HG03159 (cell line): ENCODE measurements around the gene PRPF38B.
A peak's percentile ranks its signal among the peaks of the same experiment; 100 is the strongest.
"Not testable (repeated sequence)": the region's sequence is repeated elsewhere in the genome, so short reads cannot be mapped to it uniquely, and the experiment has no call there.

ENCODE experiments used
- ATAC-seq: cut with Tn5 transposase; IDR thresholded peaks from one replicate; pipeline ENCODE4 v1.9.1; 2021; ENCODE audit warnings: mild to moderate bottlenecking, moderate library complexity; ENCODE audit not compliant: unreplicated experiment

Gene PRPF38B

DNA sequence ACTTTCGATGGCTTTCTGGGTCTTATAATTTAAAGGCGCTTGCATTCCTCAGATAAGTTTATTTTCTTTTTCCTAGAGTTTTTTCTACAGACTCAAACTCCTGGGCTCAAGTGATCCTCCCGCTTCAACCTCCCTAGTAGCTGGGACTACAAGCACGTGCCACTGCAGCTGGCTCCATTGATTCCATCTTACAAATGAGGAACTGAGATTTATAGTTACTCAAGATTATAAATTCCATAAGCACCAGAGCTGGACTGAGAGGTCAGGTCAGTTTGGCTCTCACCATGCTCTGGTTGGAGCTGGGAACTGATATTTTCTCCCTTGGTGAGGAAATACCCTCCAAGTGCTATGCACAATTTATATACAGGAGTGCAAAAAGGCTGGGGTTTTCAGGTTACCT is 13.4 kb upstream of the PRPF38B start:
- no peak for ATAC-seq

DNA sequence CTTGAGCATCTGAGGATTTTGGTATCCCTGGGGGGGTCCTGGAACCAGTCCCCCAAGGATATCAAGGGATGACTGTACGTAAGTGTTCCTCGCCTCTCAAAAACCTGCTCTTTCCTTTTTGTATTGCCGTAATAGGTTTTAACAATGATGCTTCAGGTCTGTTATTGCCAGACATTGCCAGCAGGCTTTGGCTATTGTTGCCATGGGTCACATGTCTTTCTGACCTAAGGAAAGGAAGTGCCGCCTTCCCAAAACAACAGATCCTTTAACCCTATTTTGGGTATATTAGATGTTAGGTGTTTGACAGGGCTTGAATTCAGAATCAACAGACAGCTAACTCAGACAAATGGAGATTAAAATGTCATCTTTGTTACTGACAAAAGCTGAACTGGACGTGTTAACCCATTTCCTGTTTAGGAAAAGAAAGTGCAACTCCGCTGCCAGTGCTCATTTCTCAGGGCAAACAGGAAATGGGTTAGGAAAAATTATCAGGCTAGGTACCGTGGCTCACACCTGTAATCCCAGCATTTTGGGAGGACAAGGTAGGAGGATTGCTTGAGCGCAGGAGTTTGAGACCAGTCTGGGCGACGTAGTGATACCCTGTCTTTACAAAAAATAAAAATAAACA is 12.4 kb upstream of the PRPF38B start:
- no peak for ATAC-seq

DNA sequence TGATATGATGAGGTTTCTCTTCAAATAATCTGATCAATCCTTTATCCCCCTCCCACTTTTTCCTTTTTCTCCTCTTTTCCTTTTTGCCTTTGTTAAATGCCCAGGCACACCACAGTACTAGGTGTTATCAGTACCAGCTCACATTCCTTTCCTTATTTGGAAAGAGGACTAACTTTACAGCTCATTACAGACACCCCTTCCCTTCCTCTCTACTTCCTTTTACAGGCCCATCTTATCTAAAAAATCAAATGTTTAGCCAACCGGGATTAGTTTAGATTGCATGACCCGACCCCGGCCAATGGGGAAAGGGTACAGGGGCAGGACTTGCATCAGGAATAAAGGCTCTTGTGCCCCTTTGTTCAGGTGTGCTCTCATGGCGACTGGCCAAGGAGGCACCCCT is 10.4 kb upstream of the PRPF38B start:
- not testable (repeated sequence) for ATAC-seq

DNA sequence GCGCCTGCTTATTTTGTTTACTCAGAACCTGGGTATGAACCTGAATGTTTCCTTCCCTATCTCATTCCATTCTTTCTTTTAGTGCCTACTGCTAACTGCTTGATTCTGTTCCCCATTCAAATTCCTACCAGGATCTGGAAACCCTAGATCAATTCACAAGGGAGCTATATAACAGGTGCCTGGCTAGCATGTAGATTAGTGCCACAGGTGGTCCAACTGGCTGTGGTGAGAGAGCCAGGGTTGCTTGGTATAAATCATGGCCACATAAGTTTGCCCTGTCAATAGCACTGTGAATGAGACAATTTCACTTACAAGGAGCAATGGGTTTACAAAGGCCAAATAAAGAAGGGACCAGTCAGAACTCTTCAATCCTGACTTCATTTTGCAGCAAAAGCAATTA is 6.6 kb upstream of the PRPF38B start:
- ATAC-seq = no peak

DNA sequence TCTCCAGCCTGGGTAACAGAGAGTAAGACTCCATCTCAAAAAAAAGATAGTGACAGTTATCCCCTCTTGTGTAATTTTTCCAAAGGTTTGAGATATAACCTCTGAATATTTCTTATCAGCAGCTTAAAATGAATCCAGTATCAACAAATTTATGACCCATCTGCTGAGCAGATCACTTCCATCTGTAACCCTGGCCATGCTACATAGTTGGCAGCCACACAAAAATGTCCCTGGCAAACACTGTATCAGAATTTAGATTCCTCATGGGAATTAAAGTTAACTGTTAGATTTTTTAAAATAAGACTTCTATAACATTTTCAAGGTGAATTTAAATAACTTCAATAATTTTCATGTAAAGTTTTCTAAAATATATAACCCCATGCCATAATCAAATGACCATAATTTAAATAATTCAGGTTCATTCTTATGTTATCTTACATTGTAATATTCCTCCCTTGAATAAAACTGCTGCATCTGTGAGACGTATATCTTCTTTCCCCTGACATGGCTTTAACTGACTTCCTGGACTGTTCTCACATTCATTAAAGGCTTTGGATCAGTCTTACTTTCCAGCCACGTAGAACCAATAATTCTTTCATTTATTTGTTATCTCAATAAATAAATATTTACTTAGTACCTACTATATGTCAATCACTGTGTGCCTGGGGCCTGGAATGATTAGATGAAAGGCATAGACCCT is 5.3 kb upstream of the PRPF38B start:
- no peak for ATAC-seq

DNA sequence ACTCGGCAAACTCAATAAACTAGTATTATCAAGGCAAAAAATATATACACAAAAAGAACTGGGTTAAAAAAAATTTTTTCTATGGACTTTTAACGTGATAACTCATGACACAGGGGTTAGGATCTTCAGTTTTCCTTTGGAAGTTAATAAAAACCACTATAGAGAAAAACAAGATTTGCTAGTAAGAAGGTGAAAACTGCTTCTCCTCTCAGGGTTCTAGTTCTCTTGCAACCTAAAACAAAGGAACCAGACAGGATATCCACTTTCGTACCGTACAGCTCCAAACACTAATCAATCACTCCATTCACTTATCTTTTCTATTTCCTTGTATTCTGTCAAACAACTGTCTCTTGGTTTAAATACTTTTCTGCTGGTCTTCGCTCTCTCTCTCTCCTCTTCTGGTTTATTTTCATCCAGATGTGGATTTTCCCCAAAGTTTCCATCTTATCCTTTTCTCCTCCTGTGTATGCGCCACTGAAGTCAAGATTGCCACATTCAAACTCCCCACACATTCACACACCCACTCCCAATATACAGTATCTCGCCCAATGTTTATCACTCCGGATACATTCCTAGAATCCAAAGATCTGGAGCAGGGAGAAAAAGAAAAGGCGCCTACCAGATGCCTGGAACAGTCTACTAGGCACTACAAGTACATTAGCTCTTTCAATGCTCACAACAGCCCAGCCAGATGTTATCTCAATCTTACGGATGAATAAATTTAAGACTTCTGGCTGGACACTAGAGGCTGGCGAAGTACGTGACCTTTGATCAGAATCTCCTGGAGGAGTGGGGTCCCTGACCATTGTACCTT is 775 bp upstream of the PRPF38B start:
- peak; percentile 7 for ATAC-seq

DNA sequence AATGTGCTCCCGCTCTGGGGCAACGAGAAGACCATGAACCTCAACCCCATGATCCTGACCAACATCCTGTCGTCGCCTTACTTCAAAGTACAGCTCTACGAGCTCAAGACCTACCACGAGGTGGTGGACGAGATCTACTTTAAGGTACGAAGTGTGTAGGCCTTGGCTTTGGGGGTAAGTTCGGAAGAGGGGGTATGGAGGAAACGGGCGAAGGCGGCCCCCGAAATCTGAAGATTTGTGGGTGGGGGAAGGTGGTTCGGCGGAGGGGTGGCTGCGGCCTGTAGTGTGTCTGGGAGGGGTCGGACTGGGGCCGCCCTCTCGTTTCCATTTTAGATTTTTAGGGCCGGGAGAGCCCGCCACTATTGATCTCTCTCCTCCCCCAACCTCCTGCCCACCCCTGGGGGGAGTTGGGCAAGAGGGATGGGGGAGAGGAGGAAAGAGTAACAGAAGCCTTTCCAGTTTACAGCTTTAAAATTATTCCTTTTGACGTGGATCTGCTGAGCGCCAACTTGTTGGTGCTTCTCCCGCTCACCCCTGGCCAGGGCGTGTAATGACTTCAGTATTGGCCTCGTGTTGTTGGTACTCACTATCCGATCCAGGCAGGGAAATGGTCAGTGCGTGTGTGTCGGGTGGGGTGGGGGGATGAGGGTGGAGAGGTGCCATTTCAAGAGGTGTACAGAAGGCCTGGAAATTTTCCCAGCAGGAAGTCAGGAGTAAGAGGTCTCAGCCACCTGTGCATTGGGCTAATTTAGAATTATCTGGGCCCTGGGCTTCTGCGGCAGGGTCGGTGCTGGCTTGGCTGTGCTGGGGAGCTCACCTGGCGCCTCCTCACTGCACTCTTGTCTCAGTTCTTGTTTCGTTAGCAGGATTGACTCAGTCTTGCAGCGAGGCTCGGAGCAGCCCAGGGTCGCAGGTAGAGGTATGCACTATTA is 880 bp downstream of the PRPF38B start:
- ATAC-seq = peak; percentile 56

DNA sequence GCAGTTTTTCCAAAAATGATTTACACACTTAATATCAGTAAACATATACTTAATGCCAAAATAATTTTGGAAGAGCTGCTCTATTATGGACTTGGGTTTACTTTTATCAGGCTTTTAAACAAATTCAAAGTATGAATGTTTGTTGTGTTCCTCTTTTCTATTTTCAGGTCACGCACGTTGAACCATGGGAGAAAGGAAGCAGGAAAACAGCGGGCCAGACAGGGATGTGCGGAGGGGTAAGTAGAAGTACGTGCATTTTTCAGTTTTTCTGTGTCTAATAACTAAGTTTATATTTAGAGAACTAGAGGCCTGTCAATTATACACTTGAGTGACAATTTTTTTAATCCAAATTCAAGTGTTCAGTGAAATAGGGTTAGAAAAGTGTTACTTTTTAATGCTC is 3.4 kb downstream of the PRPF38B start:
- ATAC-seq = no peak

DNA sequence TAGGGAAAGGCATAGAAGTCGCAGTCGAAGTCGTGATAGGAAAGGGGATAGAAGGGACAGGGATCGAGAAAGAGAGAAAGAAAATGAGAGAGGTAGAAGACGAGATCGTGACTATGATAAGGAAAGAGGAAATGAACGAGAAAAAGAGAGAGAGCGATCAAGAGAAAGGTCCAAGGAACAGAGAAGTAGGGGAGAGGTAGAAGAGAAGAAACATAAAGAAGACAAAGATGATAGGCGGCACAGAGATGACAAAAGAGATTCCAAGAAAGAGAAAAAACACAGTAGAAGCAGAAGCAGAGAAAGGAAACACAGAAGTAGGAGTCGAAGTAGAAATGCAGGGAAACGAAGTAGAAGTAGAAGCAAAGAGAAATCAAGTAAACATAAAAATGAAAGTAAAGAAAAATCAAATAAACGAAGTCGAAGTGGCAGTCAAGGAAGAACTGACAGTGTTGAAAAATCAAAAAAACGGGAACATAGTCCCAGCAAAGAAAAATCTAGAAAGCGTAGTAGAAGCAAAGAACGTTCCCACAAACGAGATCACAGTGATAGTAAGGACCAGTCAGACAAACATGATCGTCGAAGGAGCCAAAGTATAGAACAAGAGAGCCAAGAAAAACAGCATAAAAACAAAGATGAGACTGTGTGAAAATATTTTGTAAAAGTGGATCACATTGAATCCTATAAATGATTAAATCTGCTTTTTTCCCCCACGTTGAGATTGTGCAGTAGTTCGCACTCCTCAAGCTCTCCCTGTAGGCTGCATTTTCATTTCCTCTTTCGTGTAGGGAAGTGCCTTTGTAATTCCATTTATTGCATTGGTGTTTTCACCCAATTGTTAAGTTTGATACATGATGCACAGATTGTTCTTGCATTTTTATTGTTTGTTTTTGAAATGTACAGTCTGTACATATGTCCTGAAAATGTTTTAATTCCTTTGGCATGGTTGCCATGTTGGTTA is 7.5 kb downstream of the PRPF38B start:
- no peak for ATAC-seq

DNA sequence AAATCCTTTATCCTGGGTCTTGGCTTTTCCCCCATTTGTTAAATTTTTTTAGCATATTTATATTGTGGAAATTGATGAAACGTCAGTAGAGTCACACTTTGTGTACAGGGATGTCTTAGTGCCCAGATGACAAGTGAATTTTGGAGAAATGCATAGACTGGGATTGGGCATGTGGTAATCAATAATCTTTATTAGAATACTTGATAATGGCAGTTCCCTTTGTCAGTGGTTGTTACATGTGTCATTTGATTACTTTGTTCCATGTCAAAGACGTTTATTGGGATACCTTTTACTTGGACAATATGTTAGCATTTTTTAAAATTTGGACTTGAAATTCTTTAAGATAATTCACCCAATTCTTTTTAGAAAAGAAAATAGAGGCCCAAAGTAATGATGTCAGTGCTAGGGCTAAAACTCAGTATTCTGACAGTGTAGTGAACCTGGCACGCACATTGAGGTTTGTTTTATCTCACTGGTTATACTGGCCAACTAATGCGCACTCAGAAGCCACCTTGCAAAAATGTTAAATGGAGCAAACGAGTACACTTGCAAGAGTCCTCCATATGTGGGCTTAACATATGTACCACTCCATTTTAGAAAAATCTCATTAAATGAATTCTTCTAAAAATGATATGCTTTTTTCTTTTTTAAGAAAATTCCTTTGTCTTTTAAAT is 9.2 kb downstream of the PRPF38B start:
- no peak for ATAC-seq

DNA sequence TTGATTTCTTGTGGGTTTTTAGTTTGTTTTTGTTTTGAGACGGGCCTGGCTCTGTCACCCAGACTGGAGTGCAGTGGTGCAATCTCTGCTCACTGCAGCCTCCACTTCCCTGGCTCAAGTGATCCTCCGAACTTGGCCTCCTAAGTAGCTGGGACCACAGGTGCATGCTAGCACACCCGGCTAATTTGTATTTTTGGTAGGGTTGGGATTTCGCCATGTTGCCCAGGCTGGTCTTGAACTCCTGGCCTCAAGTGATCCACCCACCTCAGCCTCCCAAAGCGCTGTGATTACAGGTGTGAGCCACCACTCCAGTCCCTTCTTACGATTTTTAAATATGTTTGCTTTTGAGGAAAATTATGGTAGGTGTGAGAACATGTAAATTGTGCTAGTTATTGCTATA is 10.0 kb downstream of the PRPF38B start:
- not testable (repeated sequence) for ATAC-seq

DNA sequence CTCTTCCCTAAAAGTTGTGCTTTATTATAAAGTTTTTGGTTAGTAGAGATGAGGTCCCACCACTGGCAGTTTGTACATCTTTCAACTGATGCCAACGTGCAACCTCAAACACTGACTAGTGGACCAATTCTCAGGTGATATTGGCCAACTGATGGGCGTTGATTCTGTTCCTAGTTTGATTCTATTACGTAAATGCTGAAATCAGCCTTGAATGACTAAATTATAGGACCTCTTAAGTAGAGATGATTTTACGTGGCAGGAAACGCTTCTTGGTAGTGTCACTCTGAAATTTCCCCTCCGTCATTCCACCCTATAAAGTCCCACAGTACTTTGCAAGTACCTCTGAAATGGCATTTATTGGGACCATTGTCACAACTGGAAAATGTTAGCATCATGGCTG is 11.8 kb downstream of the PRPF38B start:
- no peak for ATAC-seq

DNA sequence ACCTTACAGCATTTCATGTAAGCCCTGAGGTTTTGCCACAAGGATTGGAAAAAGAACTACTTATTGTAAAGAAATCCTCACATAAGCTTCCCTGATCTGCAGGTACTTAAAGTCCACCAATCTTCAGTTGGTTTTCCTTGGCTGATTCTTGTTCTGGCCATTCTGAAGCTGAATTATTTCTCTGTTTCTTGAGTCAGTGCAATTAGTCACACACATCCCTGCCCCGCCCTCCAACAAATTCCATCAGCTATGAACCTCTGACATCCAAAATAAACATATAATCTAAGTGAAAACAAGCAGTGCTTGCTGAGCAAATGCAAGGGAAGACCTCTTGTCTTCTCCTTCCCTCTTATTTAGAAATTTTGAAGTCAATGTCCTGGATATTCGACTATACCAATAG is 12.4 kb downstream of the PRPF38B start:
- ATAC-seq = no peak

DNA sequence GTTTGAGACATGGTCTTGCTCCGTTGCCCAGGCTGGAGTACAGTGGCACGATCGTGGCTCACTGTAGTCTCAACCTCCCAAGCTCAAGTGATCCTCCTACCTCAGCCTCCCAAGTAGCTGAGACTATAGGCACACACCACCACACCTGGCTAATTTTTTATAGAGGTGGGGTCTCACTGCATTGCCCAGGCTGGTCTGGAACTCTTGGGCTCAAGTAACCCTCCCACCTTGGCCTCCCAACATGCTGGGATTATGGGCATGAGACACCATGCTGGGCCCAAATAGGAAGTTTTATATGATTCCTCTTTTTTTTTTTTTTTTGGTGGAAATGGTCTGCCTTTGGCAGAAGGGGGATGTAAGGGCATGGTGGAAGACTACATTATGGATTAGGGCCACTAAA is 14.5 kb downstream of the PRPF38B start:
- ATAC-seq = no peak

DNA sequence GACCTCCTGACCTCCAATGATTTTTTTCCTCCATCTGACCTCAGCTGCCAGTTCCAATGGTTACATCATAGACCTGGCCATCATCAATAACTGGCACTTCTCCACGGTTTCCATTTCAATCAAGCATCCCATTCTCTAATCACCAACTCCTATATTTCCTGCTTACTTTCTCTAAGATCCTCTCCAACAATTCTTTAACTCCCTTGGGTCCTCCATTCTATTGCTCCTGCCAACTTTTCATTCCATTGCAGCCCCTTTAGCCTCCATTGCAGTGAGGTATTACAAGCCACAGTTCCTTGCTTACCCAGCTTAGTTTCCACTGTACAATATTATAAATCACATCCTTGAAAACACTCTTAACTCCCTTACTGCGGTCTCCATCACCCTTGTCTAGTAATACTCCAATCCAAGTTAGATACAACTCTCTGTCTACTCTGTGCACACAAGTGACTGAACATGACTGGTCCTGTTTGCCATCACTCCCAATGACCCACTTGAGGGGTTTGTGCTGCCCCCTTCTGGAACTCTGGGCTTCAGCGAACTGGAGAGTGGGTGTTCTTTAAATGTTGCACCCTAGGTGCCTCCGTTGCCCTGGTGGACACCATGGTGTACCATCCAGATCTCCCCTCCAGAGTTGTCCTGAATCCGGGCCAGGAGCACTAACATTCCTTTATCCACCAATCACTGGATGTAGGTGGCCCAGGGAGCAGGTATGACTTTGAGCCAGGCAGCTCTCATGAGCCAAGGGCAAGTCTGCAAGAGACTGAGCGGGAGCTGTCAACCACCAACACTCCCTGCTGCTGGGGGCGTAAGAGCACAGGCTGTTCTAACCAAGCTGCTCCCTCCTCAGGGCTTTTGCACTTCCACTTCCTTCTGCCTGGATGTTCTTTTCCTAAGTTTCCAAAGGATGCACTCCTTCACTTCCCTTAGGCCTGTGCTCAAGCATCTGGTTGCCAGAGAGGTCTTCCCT is 16.9 kb downstream of the PRPF38B start:
- no peak for ATAC-seq

DNA sequence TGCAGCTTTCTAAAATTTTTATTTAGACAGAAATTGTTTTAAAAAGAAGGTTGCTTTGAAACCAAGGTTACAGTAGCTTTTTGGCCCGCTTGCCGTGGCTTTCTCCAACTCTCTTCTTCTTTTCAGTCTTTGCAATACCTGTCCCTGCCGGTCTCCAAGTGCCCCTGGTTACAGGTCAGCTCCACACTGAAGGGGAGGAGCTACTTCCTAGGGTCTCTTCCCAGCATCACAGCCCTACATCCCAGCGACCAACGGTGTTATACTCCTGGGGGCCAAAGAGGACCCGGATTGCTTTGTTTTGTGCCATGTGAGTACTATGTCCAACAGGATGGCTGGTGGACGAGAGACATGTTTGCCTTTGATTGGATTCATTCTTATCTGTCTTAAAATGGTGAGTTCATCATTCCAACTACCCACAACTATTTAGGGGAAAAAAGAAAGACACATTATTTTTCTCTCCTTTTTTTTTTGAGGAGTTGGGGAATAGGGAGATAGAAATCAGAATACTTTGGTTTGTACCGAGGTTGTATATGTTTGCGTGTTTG is 20.6 kb downstream of the PRPF38B start, which contains the start of gene FNDC7:
FNDC7 (plus strand) TSS at position 303 of the 545 bp plus-strand sequence; CDS start at position 329, 26 bp downstream.
- no peak for ATAC-seq

DNA sequence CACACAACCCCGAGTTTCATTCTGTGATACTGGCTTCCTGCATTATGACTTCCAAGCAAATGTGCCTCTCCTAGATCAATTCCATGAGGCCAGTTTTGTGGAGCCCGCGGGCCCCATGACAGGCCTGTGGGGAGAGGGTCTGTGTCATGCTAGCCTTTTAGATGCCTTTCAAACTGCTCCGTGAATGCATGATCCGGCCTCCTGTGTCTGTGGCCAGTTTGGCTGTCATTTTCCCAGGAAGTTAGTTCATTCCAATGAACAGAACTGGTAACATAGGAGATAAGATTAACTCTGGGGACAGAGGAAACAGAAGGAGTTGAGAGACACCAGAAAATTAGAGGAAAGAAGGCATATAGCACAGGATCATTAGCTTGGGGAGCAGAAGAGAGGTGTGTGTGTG is 23.8 kb downstream of the PRPF38B start:
- no peak for ATAC-seq
